ENCODE measurements around the gene MACC1.

The MACC1 gene

DNA sequence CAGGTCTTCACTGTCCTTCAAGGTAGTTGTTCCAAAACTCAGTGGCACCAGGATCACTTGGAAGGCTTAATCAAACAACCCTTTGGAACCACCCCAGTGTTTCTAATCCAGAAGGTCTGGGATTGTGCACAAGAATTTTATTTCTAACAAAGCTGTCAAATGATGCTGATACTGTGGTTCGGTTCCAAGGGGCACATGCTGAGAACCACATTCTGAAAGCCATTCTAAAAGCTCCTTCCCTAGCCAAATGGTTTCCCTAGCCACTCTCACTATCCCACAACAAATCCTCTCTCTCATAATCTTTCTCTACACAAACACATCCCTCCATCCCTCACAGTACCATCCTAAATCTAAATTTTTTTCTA is 52.1 kb downstream of the MACC1 start:
- Histone ChIP-seq H3K36me3 (ENCODE audit: control insufficient read depth, insufficient read depth, low read length) (no peaks in the 10 kb centered on the region), H3K4me3 (ENCODE audit: low read depth, low read length) (no peak overlapping the region), H3K27ac (ENCODE audit: low read depth, low read length) (no peak overlapping the region), H3K9ac (ENCODE audit: low read length) (no peak overlapping the region), H3K9me3 (ENCODE audit: control insufficient read depth, insufficient read depth, low read depth, low read length) (no peaks in the 10 kb centered on the region), H3K4me1 (ENCODE audit: control insufficient read depth, insufficient read depth, low read length) (peaks cover 11% of the 10 kb centered on the region), H3K27me3 (ENCODE audit: control insufficient read depth, insufficient read depth, low read length) (no peaks in the 10 kb centered on the region)

- Histone ChIP-seq H3K4me1 (ENCODE audit: control insufficient read depth, insufficient read depth, low read length) (peaks cover 14% of the 10 kb centered on the region), H3K9me3 (ENCODE audit: control insufficient read depth, insufficient read depth, low read depth, low read length) (no peaks in the 10 kb centered on the region), H3K27me3 (ENCODE audit: control insufficient read depth, insufficient read depth, low read length) (no peaks in the 10 kb centered on the region), H3K4me3 (ENCODE audit: low read depth, low read length) (no peak overlapping the region), H3K9ac (ENCODE audit: low read length) (no peak overlapping the region), H3K36me3 (ENCODE audit: control insufficient read depth, insufficient read depth, low read length) (no peaks in the 10 kb centered on the region), H3K27ac (ENCODE audit: low read depth, low read length) (no peak overlapping the region)
Observed at GRCh38 chr7:20164425-20165145, 52.6 kb downstream of the MACC1 start.

DNA sequence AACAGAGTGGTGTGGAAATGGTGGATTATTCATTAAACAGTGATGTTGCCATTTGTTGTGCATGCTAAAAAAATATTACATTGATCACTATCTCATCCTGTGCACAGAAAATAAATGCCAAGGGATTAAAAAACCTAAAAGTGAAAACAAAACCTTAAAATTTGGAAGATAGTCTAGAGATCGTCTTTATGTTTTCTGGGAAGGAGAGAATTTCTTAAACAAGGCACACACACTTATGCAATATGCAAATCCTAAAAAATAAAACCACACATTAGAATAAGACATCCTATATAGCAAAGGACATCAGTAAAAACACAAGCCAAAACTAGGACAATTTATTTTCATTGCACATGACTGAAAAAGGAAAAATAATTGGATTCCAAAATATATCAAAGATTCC is 54.5 kb downstream of the MACC1 start:
- no peak overlapping the region for H3K27ac ChIP-seq (ENCODE audit: low read depth, low read length)
- no peaks in the 10 kb centered on the region for H3K9me3 ChIP-seq (ENCODE audit: control insufficient read depth, insufficient read depth, low read depth, low read length)
- peaks cover 25% of the 10 kb centered on the region for H3K4me1 ChIP-seq (ENCODE audit: control insufficient read depth, insufficient read depth, low read length)
- no peak overlapping the region for H3K4me3 ChIP-seq (ENCODE audit: low read depth, low read length)
- no peak overlapping the region for H3K9ac ChIP-seq (ENCODE audit: low read length)
- H3K36me3 ChIP-seq (ENCODE audit: control insufficient read depth, insufficient read depth, low read length): no peaks in the 10 kb centered on the region
- H3K27me3 ChIP-seq (ENCODE audit: control insufficient read depth, insufficient read depth, low read length): no peaks in the 10 kb centered on the region

- H3K9me3 ChIP-seq (ENCODE audit: control insufficient read depth, insufficient read depth, low read depth, low read length): no peaks in the 10 kb centered on the region
- H3K27me3 ChIP-seq (ENCODE audit: control insufficient read depth, insufficient read depth, low read length): no peaks in the 10 kb centered on the region
- peaks cover 14% of the 10 kb centered on the region for H3K4me1 ChIP-seq (ENCODE audit: control insufficient read depth, insufficient read depth, low read length)
Observed at GRCh38 chr7:20159226-20159747, 57.9 kb downstream of the MACC1 start.

DNA sequence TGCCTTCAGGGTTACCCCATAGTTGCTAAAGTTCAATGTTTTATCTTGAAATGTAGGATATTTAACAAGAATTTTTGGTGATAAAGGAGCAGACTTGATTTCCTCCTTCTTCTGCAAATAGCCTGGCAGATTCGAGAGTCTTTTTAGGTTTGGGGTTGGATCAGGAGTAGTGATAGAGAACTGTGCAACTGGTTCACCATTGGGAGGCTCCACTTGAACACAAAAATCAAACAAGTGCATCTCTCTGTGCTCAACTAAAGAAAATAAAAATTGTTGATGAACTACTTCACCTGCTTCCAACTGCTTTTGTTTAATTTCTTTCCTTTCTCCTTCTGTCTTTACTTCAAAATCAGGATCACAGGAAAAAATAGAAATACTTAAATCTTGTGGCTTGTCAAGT is 58.5 kb downstream of the MACC1 start:
- Histone ChIP-seq H3K27ac (ENCODE audit: low read depth, low read length) (no peak overlapping the region), H3K4me1 (ENCODE audit: control insufficient read depth, insufficient read depth, low read length) (peaks cover 14% of the 10 kb centered on the region), H3K4me3 (ENCODE audit: low read depth, low read length) (no peak overlapping the region), H3K9ac (ENCODE audit: low read length) (no peak overlapping the region), H3K36me3 (ENCODE audit: control insufficient read depth, insufficient read depth, low read length) (peaks cover 4% of the 10 kb centered on the region; the same call in 1 of the 2 replicates), H3K9me3 (ENCODE audit: control insufficient read depth, insufficient read depth, low read depth, low read length) (no peaks in the 10 kb centered on the region), H3K27me3 (ENCODE audit: control insufficient read depth, insufficient read depth, low read length) (no peaks in the 10 kb centered on the region)

More at GRCh38 chr7:20159226-20159747, 57.9 kb downstream of the MACC1 start:
- H3K36me3 ChIP-seq (ENCODE audit: control insufficient read depth, insufficient read depth, low read length): no peaks in the 10 kb centered on the region
- no peak overlapping the region for H3K4me3 ChIP-seq (ENCODE audit: low read depth, low read length)
- no peak overlapping the region for H3K27ac ChIP-seq (ENCODE audit: low read depth, low read length)
- H3K9ac ChIP-seq (ENCODE audit: low read length): no peak overlapping the region

DNA sequence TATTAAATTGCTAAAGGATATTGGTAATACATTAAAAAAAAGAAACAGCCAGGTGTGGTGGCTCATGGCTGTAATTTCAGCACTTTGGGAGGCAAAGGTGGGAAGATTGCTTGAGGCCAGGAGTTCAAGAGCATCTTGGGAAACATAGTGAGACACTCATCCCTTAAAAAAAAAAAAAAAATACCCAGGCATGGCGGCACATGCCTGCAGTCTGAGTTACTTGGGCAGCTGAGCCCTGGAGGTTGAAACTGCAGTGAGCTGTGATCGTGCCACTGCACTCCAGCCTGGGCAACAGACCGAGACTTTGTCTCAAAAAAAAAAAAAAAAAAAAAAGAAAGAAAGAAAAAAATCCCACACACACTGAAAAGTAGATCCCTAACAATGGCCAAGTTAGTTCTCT is 59.7 kb downstream of the MACC1 start:
- Histone ChIP-seq H3K9ac (ENCODE audit: low read length) (no peak overlapping the region), H3K27me3 (ENCODE audit: control insufficient read depth, insufficient read depth, low read length) (no peaks in the 10 kb centered on the region), H3K4me1 (ENCODE audit: control insufficient read depth, insufficient read depth, low read length) (peaks cover 14% of the 10 kb centered on the region), H3K9me3 (ENCODE audit: control insufficient read depth, insufficient read depth, low read depth, low read length) (no peaks in the 10 kb centered on the region), H3K4me3 (ENCODE audit: low read depth, low read length) (no peak overlapping the region), H3K27ac (ENCODE audit: low read depth, low read length) (no peak overlapping the region), H3K36me3 (ENCODE audit: control insufficient read depth, insufficient read depth, low read length) (peaks cover 4% of the 10 kb centered on the region; the same call in 1 of the 2 replicates)

GRCh38 chr7:20153999-20154398 is 63.2 kb downstream of the MACC1 start:
- no peak overlapping the region for H3K4me3 ChIP-seq (ENCODE audit: low read depth, low read length)
- H3K9ac ChIP-seq (ENCODE audit: low read length): no peak overlapping the region
- H3K9me3 ChIP-seq (ENCODE audit: control insufficient read depth, insufficient read depth, low read depth, low read length): no peaks in the 10 kb centered on the region
- peaks cover 7% of the 10 kb centered on the region for H3K4me1 ChIP-seq (ENCODE audit: control insufficient read depth, insufficient read depth, low read length)
- H3K27me3 ChIP-seq (ENCODE audit: control insufficient read depth, insufficient read depth, low read length): no peaks in the 10 kb centered on the region
- H3K36me3 ChIP-seq (ENCODE audit: control insufficient read depth, insufficient read depth, low read length): peaks cover 4% of the 10 kb centered on the region; the same call in 1 of the 2 replicates
- H3K27ac ChIP-seq (ENCODE audit: low read depth, low read length): no peak overlapping the region

DNA sequence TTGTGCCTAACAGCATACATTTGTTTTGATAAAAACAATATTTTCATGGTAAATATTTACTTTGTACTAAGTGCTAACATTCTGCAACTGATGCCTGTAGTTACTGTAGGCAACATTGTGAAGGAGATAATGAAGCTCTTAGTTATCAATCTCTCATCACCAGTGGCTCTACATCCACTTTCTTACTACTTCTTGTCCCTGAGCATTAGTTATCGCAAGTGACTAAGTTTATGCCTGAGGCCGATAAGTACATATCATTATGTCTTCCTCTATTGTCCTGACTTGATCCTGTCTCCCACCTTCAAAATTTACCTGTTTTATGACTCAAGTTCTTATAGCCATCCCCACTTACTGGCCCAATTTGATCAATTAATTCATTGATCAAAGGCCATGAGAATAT is 63.6 kb downstream of the MACC1 start:
- no peak overlapping the region for H3K27ac ChIP-seq (ENCODE audit: low read depth, low read length)
- H3K4me3 ChIP-seq (ENCODE audit: low read depth, low read length): no peak overlapping the region
- H3K27me3 ChIP-seq (ENCODE audit: control insufficient read depth, insufficient read depth, low read length): no peaks in the 10 kb centered on the region
- peaks cover 4% of the 10 kb centered on the region; the same call in 1 of the 2 replicates for H3K36me3 ChIP-seq (ENCODE audit: control insufficient read depth, insufficient read depth, low read length)
- no peak overlapping the region for H3K9ac ChIP-seq (ENCODE audit: low read length)
- H3K4me1 ChIP-seq (ENCODE audit: control insufficient read depth, insufficient read depth, low read length): peaks cover 4% of the 10 kb centered on the region
- no peaks in the 10 kb centered on the region for H3K9me3 ChIP-seq (ENCODE audit: control insufficient read depth, insufficient read depth, low read depth, low read length)

DNA sequence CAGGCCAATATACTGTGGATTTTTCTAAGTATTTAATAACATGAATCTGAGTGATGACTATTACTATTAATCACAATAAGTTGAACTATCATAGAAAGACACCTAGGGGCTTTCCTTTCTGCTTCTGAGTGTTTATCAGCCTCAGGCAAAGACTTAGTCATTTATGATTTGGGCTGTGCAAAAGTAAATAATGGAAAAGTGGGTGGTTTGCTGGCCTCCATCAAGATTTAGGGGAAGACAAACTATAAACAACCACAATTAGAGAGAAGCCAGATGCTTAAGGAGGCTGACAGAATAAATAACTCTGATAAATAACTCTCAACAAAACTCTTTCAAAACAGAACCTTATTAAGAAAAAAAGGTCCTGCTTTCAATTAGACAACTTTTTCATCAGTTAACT is 64.7 kb downstream of the MACC1 start:
- no peak overlapping the region for H3K27ac ChIP-seq (ENCODE audit: low read depth, low read length)
- H3K4me1 ChIP-seq (ENCODE audit: control insufficient read depth, insufficient read depth, low read length): no peaks in the 10 kb centered on the region
- no peaks in the 10 kb centered on the region for H3K27me3 ChIP-seq (ENCODE audit: control insufficient read depth, insufficient read depth, low read length)
- peaks cover 4% of the 10 kb centered on the region; the same call in 1 of the 2 replicates for H3K36me3 ChIP-seq (ENCODE audit: control insufficient read depth, insufficient read depth, low read length)
- H3K9me3 ChIP-seq (ENCODE audit: control insufficient read depth, insufficient read depth, low read depth, low read length): no peaks in the 10 kb centered on the region
- H3K4me3 ChIP-seq (ENCODE audit: low read depth, low read length): no peak overlapping the region
- H3K9ac ChIP-seq (ENCODE audit: low read length): no peak overlapping the region

DNA sequence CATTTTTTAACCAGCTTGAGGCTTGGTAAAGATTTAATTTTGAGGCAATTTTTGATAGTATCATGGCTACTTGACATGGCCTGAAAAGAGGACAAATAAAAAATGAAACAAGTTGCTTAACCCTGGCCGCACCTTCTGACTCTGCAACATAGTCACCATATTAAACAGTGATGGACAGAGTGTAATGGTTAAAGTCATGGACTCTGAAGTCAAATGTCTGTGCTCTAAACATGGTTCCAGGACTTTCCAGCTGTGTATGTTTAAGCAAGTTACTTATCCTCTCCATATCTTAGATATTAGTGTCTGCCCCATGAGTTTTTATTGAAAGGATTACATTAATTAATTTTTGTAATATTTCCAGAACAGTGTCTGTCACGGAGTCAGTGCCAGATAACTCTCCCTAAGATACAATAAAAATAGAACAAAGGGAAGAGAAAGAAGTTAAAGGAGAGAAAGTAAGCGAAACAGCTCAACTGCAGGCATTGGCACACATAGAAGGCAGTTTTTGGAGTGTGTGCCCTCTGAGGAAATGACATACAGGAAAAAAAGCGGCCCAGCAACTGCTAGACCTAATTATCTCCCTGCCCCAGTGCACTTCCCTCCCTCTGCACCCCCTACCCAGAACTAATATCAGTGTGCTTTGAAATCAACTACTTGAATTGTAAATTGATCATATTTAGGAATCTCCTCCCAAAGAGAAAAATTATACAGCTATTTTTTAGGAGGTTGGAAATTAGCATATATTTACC is 65.3 kb downstream of the MACC1 start:
- no peak overlapping the region for H3K27ac ChIP-seq (ENCODE audit: low read depth, low read length)

GRCh38 chr7:20146451-20146850 is 70.7 kb downstream of the MACC1 start:
- Histone ChIP-seq H3K27ac (ENCODE audit: low read depth, low read length) (no peak overlapping the region), H3K9ac (ENCODE audit: low read length) (no peak overlapping the region), H3K4me1 (ENCODE audit: control insufficient read depth, insufficient read depth, low read length) (no peaks in the 10 kb centered on the region), H3K27me3 (ENCODE audit: control insufficient read depth, insufficient read depth, low read length) (no peaks in the 10 kb centered on the region), H3K4me3 (ENCODE audit: low read depth, low read length) (no peak overlapping the region), H3K36me3 (ENCODE audit: control insufficient read depth, insufficient read depth, low read length) (no peaks in the 10 kb centered on the region; the same call in 1 of the 2 replicates), H3K9me3 (ENCODE audit: control insufficient read depth, insufficient read depth, low read depth, low read length) (no peaks in the 10 kb centered on the region)

More for the DNA sequence above, 65.3 kb downstream of the MACC1 start:
- Histone ChIP-seq H3K9ac (ENCODE audit: low read length) (no peak overlapping the region), H3K27me3 (ENCODE audit: control insufficient read depth, insufficient read depth, low read length) (no peaks in the 10 kb centered on the region), H3K9me3 (ENCODE audit: control insufficient read depth, insufficient read depth, low read depth, low read length) (no peaks in the 10 kb centered on the region), H3K4me1 (ENCODE audit: control insufficient read depth, insufficient read depth, low read length) (no peaks in the 10 kb centered on the region), H3K36me3 (ENCODE audit: control insufficient read depth, insufficient read depth, low read length) (peaks cover 4% of the 10 kb centered on the region; the same call in 1 of the 2 replicates), H3K4me3 (ENCODE audit: low read depth, low read length) (no peak overlapping the region)
